Measurements from ENCODE around the gene CADPS. TPM values are rescaled to one million over a fixed set of nuclear protein-coding genes. Genes with fewer than 3 reads are reported as not detected.

Gene CADPS
- total RNA-seq, 4 donors from 2014 or later: 0.82 to 13.2 TPM; not detected in 2

GRCh38 chr3:62793946-62794345, 81.3 kb downstream of the CADPS start:
- H3K4me3 ChIP-seq: no peak overlapping the region
- intact Hi-C loops (cut with DNase I; ENCODE audit: low total_unique reads): no loop called here
- no peaks in the 10 kb centered on the region for H3K4me1 ChIP-seq
- no peak for DNase-seq
- no peak overlapping the region for H3K27ac ChIP-seq
- TF ChIP-seq POLR2A (IDR thresholded peaks at IDR 0.05): no peak
- no peaks in the 10 kb centered on the region for H3K9me3 ChIP-seq
- no peaks in the 10 kb centered on the region for H3K27me3 ChIP-seq
- no peaks in the 10 kb centered on the region for H3K36me3 ChIP-seq

GRCh38 chr3:62785384-62785783, 89.8 kb downstream of the CADPS start:
- no peak for DNase-seq
- intact Hi-C loops (cut with DNase I; ENCODE audit: low total_unique reads): no loop called here
- H3K4me1 ChIP-seq: no peaks in the 10 kb centered on the region
- H3K4me3 ChIP-seq: no peak overlapping the region
- no peak overlapping the region for H3K27ac ChIP-seq
- no peaks in the 10 kb centered on the region for H3K36me3 ChIP-seq
- H3K27me3 ChIP-seq: no peaks in the 10 kb centered on the region
- no peaks in the 10 kb centered on the region for H3K9me3 ChIP-seq
- TF ChIP-seq CTCF (IDR thresholded peaks at IDR 0.05) (no peak), POLR2A (IDR thresholded peaks at IDR 0.05) (no peak)

GRCh38 chr3:62781121-62781520, 94.1 kb downstream of the CADPS start:
- H3K4me3 ChIP-seq: no peak overlapping the region
- no peaks in the 10 kb centered on the region for H3K4me1 ChIP-seq
- H3K27me3 ChIP-seq: no peaks in the 10 kb centered on the region
- DNase-seq: no peak
- no peak overlapping the region for H3K27ac ChIP-seq
- intact Hi-C loops (cut with DNase I; ENCODE audit: low total_unique reads): no loop called here
- H3K9me3 ChIP-seq: no peaks in the 10 kb centered on the region
- no peaks in the 10 kb centered on the region for H3K36me3 ChIP-seq
- TF ChIP-seq POLR2A (IDR thresholded peaks at IDR 0.05) (no peak), CTCF (IDR thresholded peaks at IDR 0.05) (no peak)

- Histone ChIP-seq H3K27ac (no peak overlapping the region), H3K4me1 (no peaks in the 10 kb centered on the region), H3K36me3 (no peaks in the 10 kb centered on the region), H3K27me3 (no peaks in the 10 kb centered on the region), H3K4me3 (no peak overlapping the region), H3K9me3 (no peaks in the 10 kb centered on the region)
- TF ChIP-seq POLR2A (IDR thresholded peaks at IDR 0.05): no peak
- no peak for DNase-seq
- intact Hi-C loops (cut with DNase I; ENCODE audit: low total_unique reads): no loop called here
These were observed 97.5 kb downstream of the CADPS start for GRCh38 chr3:62777674-62778073.

GRCh38 chr3:62777130-62777529, 98.1 kb downstream of the CADPS start:
- Histone ChIP-seq H3K9me3 (no peaks in the 10 kb centered on the region), H3K36me3 (no peaks in the 10 kb centered on the region), H3K4me3 (no peak overlapping the region), H3K27ac (no peak overlapping the region), H3K4me1 (no peaks in the 10 kb centered on the region), H3K27me3 (no peaks in the 10 kb centered on the region)
- intact Hi-C loops (cut with DNase I; ENCODE audit: low total_unique reads): no loop called here
- TF ChIP-seq POLR2A (IDR thresholded peaks at IDR 0.05) (no peak), CTCF (IDR thresholded peaks at IDR 0.05) (no peak)
- DNase-seq: no peak

GRCh38 chr3:62774221-62774620, 101.0 kb downstream of the CADPS start:
- no peaks in the 10 kb centered on the region for H3K36me3 ChIP-seq
- no peaks in the 10 kb centered on the region for H3K4me1 ChIP-seq
- no peak for TF ChIP-seq POLR2A (IDR thresholded peaks at IDR 0.05)
- TF ChIP-seq CTCF (IDR thresholded peaks at IDR 0.05): no peak
- no peak overlapping the region for H3K27ac ChIP-seq
- no peak overlapping the region for H3K4me3 ChIP-seq
- DNase-seq: no peak
- intact Hi-C loops (cut with DNase I; ENCODE audit: low total_unique reads): no loop called here
- H3K9me3 ChIP-seq: no peaks in the 10 kb centered on the region
- no peaks in the 10 kb centered on the region for H3K27me3 ChIP-seq
